HFFc6 (cell line): ENCODE data around the gene PRKAR1B. TPM values are rescaled to one million over a fixed set of nuclear protein-coding genes. Genes with fewer than 3 reads are reported as not detected.

Experiments used
- DNase-seq: peaks from one replicate; pipeline ENCODE4 v3.0.0-alpha.2; 2018
- H3K27ac Mint-ChIP-seq: 2 replicates; pipeline ENCODE4 v1.8.0; 2020; ENCODE audit warnings: mild to moderate bottlenecking, mixed read lengths
- H3K27me3 Mint-ChIP-seq: 2 replicates; pipeline ENCODE4 v1.8.0; 2021; ENCODE audit warnings: mild to moderate bottlenecking, moderate library complexity, mixed read lengths; ENCODE audit not compliant: insufficient read depth
- H3K36me3 Mint-ChIP-seq: 2 replicates; pipeline ENCODE4 v1.8.0; 2021; ENCODE audit warnings: low read depth, mixed read lengths
- H3K4me1 Mint-ChIP-seq: 2 replicates; pipeline ENCODE4 v1.8.0; 2020; ENCODE audit warnings: low read depth, mixed read lengths
- H3K4me3 Mint-ChIP-seq: 2 replicates; pipeline ENCODE4 v1.8.0; 2020; ENCODE audit warnings: mild to moderate bottlenecking, moderate library complexity, mixed read lengths
- H3K9me3 Mint-ChIP-seq: 2 replicates; pipeline ENCODE4 v1.8.0; 2020; ENCODE audit warnings: mild to moderate bottlenecking, mixed read lengths
- CTCF ChIP-seq: fragments of 200-600 bp; sonication (generic); IDR thresholded peaks from 2 replicates; pipeline ENCODE4 v1.5.0; 2021; ENCODE audit warnings: antibody characterized with exemption, mild to moderate bottlenecking
- total RNA-seq, 6 experiments: library from RNA; stranded (reverse); fragmentation: NEBNext Ultra II Directional; extraction: Animal tissue kit (Norgen Biotek cat#: 25700); gene quantifications; 2 replicates in 1 of 6; 3 replicates in 5 of 6; pipeline ENCODE4 v1.2.3, GENCODE V29; 2021

PRKAR1B gene
- total RNA-seq, 6 experiments from 2014 or later, result 15.5 to 22.7 (median 17.1) TPM

GRCh38 chr7:514242-514641, 212.8 kb downstream of the PRKAR1B start:
- H3K4me3 Mint-ChIP-seq, result peak overlapping the region; percentile 77; the same call in 1 of the 2 replicates
- H3K27me3 Mint-ChIP-seq, result no peaks in the 10 kb centered on the region; the same call in 1 of the 2 replicates
- peaks cover 26% of the 10 kb centered on the region for H3K4me1 Mint-ChIP-seq

GRCh38 chr7:513521-514166, 213.4 kb downstream of the PRKAR1B start:
- Mint-ChIP-seq H3K36me3 (peaks cover 7% of the 10 kb centered on the region), H3K27ac (peak overlapping the region; percentile 97), H3K27me3 (no peaks in the 10 kb centered on the region; the same call in 1 of the 2 replicates), H3K4me3 (peak overlapping the region; percentile 77), H3K4me1 (peaks cover 26% of the 10 kb centered on the region), H3K9me3 (no peaks in the 10 kb centered on the region)
- 0 out of 2 replicates have a peak, but pooled peaks have one; percentile 9 for TF ChIP-seq CTCF
- DNase-seq, result peak; percentile 68

More at GRCh38 chr7:514242-514641, 212.8 kb downstream of the PRKAR1B start:
- TF ChIP-seq CTCF, result no peak
- peaks cover 7% of the 10 kb centered on the region for H3K36me3 Mint-ChIP-seq
- H3K9me3 Mint-ChIP-seq, result no peaks in the 10 kb centered on the region
- peak overlapping the region; percentile 97 for H3K27ac Mint-ChIP-seq
- no peak for DNase-seq

- Mint-ChIP-seq H3K4me3 (no peak overlapping the region), H3K27me3 (no peaks in the 10 kb centered on the region; the same call in 1 of the 2 replicates), H3K36me3 (peaks cover 7% of the 10 kb centered on the region), H3K4me1 (peaks cover 26% of the 10 kb centered on the region), H3K27ac (no peak overlapping the region), H3K9me3 (no peaks in the 10 kb centered on the region)
- no peak for DNase-seq
- TF ChIP-seq CTCF, result no peak
Measured at GRCh38 chr7:512541-513311, 214.4 kb downstream of the PRKAR1B start.

- no peaks in the 10 kb centered on the region; the same call in 1 of the 2 replicates for H3K27me3 Mint-ChIP-seq
- H3K27ac Mint-ChIP-seq, result no peak overlapping the region
- H3K36me3 Mint-ChIP-seq, result peaks cover 7% of the 10 kb centered on the region
- DNase-seq, result no peak
- H3K4me3 Mint-ChIP-seq, result no peak overlapping the region
- TF ChIP-seq CTCF, result no peak
- peaks cover 26% of the 10 kb centered on the region for H3K4me1 Mint-ChIP-seq
- H3K9me3 Mint-ChIP-seq, result no peaks in the 10 kb centered on the region
Measured at GRCh38 chr7:512146-512510, 215.0 kb downstream of the PRKAR1B start.

GRCh38 chr7:511476-512145, 215.5 kb downstream of the PRKAR1B start:
- H3K4me3 Mint-ChIP-seq, result no peak overlapping the region
- H3K9me3 Mint-ChIP-seq, result no peaks in the 10 kb centered on the region
- no peaks in the 10 kb centered on the region; the same call in 1 of the 2 replicates for H3K27me3 Mint-ChIP-seq
- TF ChIP-seq CTCF, result no peak
- H3K4me1 Mint-ChIP-seq, result peaks cover 26% of the 10 kb centered on the region
- DNase-seq, result no peak
- peaks cover 7% of the 10 kb centered on the region for H3K36me3 Mint-ChIP-seq
- no peak overlapping the region for H3K27ac Mint-ChIP-seq
